HepG2 (cell line): ENCODE measurements around the gene KDM4E. TPM values are rescaled to one million over a fixed set of nuclear protein-coding genes. Genes with fewer than 3 reads are reported as not detected.

Experiments
- CC2D1A ChIP-seq: sonication (generic); formaldehyde crosslinking; IDR thresholded peaks from 2 replicates; pipeline ENCODE4 v1.8.1; 2023; ENCODE audit warnings: mild to moderate bottlenecking, missing genetic modification reagents
- DMAP1 ChIP-seq: IDR thresholded peaks from 2 replicates; pipeline ENCODE4 v1.6.1; 2016
- GABPB1 ChIP-seq: IDR thresholded peaks from 2 replicates; pipeline ENCODE4 v1.6.1; 2016; ENCODE audit warnings: mild to moderate bottlenecking, missing genetic modification reagents, moderate library complexity, missing compliant biosample characterization
- ISX ChIP-seq: sonication (generic); formaldehyde crosslinking; conservative IDR thresholded peaks from 2 replicates; pipeline ENCODE4 v1.5.0; 2020; ENCODE audit warnings: missing genetic modification reagents
- KLF12 ChIP-seq: sonication (generic); formaldehyde crosslinking; IDR thresholded peaks from 2 replicates; pipeline ENCODE4 v1.4.0; 2020; ENCODE audit warnings: missing genetic modification reagents, borderline replicate concordance
- LRRFIP1 ChIP-seq: sonication (generic); formaldehyde crosslinking; conservative IDR thresholded peaks from 2 replicates; pipeline ENCODE4 v1.4.0; 2020; ENCODE audit warnings: missing genetic modification reagents
- MEIS2 ChIP-seq: sonication (generic); formaldehyde crosslinking; IDR thresholded peaks from 2 replicates; pipeline ENCODE4 v1.9.0; 2021; ENCODE audit warnings: mild to moderate bottlenecking, missing genetic modification reagents
- PHF20 ChIP-seq: sonication (generic); formaldehyde crosslinking; IDR thresholded peaks from 2 replicates; pipeline ENCODE4 v1.5.0; 2020; ENCODE audit warnings: mild to moderate bottlenecking, missing genetic modification reagents
- POLR2A ChIP-seq, 2 experiments: IDR thresholded peaks; 2 replicates each; pipeline ENCODE4 v1.6.1; 2011; ENCODE audit warnings: low read depth in 2 of 2, low read length in 2 of 2, mild to moderate bottlenecking in 1 of 2, moderate library complexity in 1 of 2; ENCODE audit not compliant: insufficient read depth in 1 of 2
- PRDM10 ChIP-seq: sonication (generic); formaldehyde crosslinking; IDR thresholded peaks from 2 replicates; pipeline ENCODE4 v1.4.0; 2020; ENCODE audit warnings: low read depth, missing genetic modification reagents
- PREB ChIP-seq: sonication (generic); formaldehyde crosslinking; IDR thresholded peaks from 2 replicates; pipeline ENCODE4 v1.4.0; 2020; ENCODE audit warnings: missing genetic modification reagents
- RFXAP ChIP-seq: sonication (generic); formaldehyde crosslinking; IDR thresholded peaks from 2 replicates; pipeline ENCODE4 v1.4.0; 2020; ENCODE audit warnings: missing genetic modification reagents, borderline replicate concordance
- TBX3 ChIP-seq: fragments of 450-650 bp; IDR thresholded peaks from 2 replicates; pipeline ENCODE4 v1.6.1; 2017; ENCODE audit warnings: antibody characterized with exemption, mild to moderate bottlenecking, inconsistent platforms, borderline replicate concordance
- ZC3H4 ChIP-seq: sonication (generic); formaldehyde crosslinking; IDR thresholded peaks from 2 replicates; pipeline ENCODE4 v1.4.0; 2020; ENCODE audit warnings: missing genetic modification reagents, borderline replicate concordance
- ZEB1 ChIP-seq: IDR thresholded peaks from 2 replicates; pipeline ENCODE4 v1.6.1; 2012; ENCODE audit warnings: mild to moderate bottlenecking, low read depth, inconsistent platforms; ENCODE audit not compliant: insufficient replicate concordance
- ZKSCAN1 ChIP-seq: fragments of 150-350 bp; IDR thresholded peaks from 2 replicates; pipeline ENCODE4 v1.6.1; 2014; ENCODE audit warnings: low read length
- ZNF121 ChIP-seq: sonication (generic); formaldehyde crosslinking; IDR thresholded peaks from 2 replicates; pipeline ENCODE4 v1.5.0; 2020; ENCODE audit warnings: mild to moderate bottlenecking, missing genetic modification reagents
- ZNF232 ChIP-seq: sonication (generic); formaldehyde crosslinking; IDR thresholded peaks from 2 replicates; pipeline ENCODE4 v1.4.0; 2020; ENCODE audit warnings: missing genetic modification reagents, borderline replicate concordance
- ZNF234 ChIP-seq: sonication (generic); formaldehyde crosslinking; conservative IDR thresholded peaks from 2 replicates; pipeline ENCODE4 v1.5.1; 2020; ENCODE audit warnings: mild to moderate bottlenecking, missing genetic modification reagents
- ZNF414 ChIP-seq: sonication (generic); formaldehyde crosslinking; IDR thresholded peaks from 2 replicates; pipeline ENCODE4 v1.5.0; 2020; ENCODE audit warnings: missing genetic modification reagents
- ZNF644 ChIP-seq: IDR thresholded peaks from 2 replicates; pipeline ENCODE4 v1.6.1; 2016; ENCODE audit warnings: low read depth
- ZNF766 ChIP-seq: sonication (generic); formaldehyde crosslinking; IDR thresholded peaks from 2 replicates; pipeline ENCODE4 v1.5.0; 2020; ENCODE audit warnings: missing genetic modification reagents, borderline replicate concordance
- ZNF781 ChIP-seq: sonication (generic); formaldehyde crosslinking; IDR thresholded peaks from 2 replicates; pipeline ENCODE4 v1.5.1; 2020; ENCODE audit warnings: borderline replicate concordance, mild to moderate bottlenecking, missing genetic modification reagents; ENCODE audit errors: not compliant biosample characterization
- polyA plus RNA-seq, 8 experiments: library from polyadenylated mRNA; depleted of rRNA in 3 of 8; stranded (reverse) in 7 of 8; unstranded in 1 of 8; fragments of >200 nt; fragmentation: Illumina TruSeq in 4 of 8; extraction: Trizol in 4 of 8; gene quantifications; 2 replicates each; pipeline versions ENCODE4 v1.2.1 to v1.2.3, GENCODE V29; 2011 to 2016; ENCODE audit warnings: low read depth in 4 of 8, missing spikeins in 1 of 8, mixed read lengths in 1 of 8; ENCODE audit not compliant: insufficient read depth in 1 of 8
- total RNA-seq, 5 experiments: library from RNA; depleted of rRNA; stranded (reverse); fragments of >200 nt; fragmentation: Illumina TruSeq; extraction: Trizol; gene quantifications; 2 replicates each; pipeline ENCODE4 v1.2.3, GENCODE V29; 2016; ENCODE audit warnings: low read depth in 1 of 5

The KDM4E gene
- total and polyA plus RNA-seq, 2 of the 13 experiments (the other 11 are each of a cell fraction or from before 2014, with no cell fraction given), result not detected

- TF ChIP-seq LRRFIP1 (CRISPR knock-in tag) (no peak), ZC3H4 (CRISPR knock-in tag) (no peak), GABPB1 (CRISPR knock-in tag) (peak; percentile 66; the same call in 1 of the 2 replicates), CC2D1A (no peak), TBX3 (no peak), ZNF644 (CRISPR knock-in tag) (0 out of 2 replicates have a peak, but pooled peaks have one; percentile 23), MEIS2 (CRISPR knock-in tag) (peak; percentile 78), ZNF234 (no peak), ZNF781 (no peak), ZKSCAN1 (no peak), POLR2A (IDR thresholded peaks at IDR 0.05; ENCODE audit: insufficient read depth in 1 of 2, low read depth in 2 of 2, low read length in 2 of 2) (peak; percentile 64 to 75), RFXAP (CRISPR knock-in tag) (peak; percentile 81), ZNF414 (CRISPR knock-in tag) (no peak), ZNF232 (CRISPR knock-in tag) (peak; percentile 58; the same call in 1 of the 2 replicates), ISX (CRISPR knock-in tag) (no peak), PREB (CRISPR knock-in tag) (no peak), ZNF121 (CRISPR knock-in tag) (peak; percentile 49; the same call in 1 of the 2 replicates), DMAP1 (CRISPR knock-in tag) (0 out of 2 replicates have a peak, but pooled peaks have one; percentile 31), ZNF766 (CRISPR knock-in tag) (peak; percentile 44; the same call in 1 of the 2 replicates), PRDM10 (CRISPR knock-in tag) (no peak), ZEB1 (no peak), PHF20 (peak; percentile 75), KLF12 (CRISPR knock-in tag) (no peak)
Observed at GRCh38 chr11:95068549-95068948, 43.5 kb downstream of the KDM4E start (continued).
